ENCODE measurements around the gene CGNL1.

DNA sequence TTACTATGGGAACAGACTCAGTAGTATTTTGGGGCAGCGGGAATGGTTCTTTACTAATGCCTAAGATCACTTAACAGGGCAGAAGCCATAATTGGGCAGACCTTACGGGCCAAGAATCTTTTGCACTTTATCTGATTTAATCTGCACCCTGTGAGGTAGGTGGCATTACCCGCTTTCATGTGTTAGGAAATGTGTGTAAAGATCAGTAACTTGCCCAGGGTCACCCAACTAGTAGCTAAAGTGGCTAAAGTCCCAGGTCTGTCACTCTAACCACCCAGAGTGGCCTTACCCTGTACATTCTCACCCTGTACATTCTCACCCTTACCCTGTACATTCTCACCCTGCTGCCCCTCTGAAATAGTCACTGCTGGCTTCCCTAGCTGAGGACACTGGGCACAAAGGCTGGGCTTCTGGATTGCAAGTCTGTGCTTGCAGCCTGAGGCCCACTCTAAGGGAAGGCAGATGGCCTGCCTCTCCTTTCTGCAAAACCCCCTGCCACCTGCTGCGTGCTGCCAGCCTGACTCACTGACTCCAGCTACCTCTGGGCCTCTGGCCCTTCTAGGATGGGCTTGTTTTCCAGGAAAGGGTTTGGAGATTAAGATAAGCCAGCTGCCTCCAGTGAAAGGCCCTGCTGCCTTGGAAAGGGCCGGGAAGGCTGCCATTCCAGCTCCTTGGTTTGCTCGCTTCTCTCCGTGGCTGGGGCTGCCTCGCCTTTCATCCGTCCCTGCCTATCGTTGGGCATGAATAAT, 177.9 kb downstream of the CGNL1 start:
- TF ChIP-seq, protein P1, sequence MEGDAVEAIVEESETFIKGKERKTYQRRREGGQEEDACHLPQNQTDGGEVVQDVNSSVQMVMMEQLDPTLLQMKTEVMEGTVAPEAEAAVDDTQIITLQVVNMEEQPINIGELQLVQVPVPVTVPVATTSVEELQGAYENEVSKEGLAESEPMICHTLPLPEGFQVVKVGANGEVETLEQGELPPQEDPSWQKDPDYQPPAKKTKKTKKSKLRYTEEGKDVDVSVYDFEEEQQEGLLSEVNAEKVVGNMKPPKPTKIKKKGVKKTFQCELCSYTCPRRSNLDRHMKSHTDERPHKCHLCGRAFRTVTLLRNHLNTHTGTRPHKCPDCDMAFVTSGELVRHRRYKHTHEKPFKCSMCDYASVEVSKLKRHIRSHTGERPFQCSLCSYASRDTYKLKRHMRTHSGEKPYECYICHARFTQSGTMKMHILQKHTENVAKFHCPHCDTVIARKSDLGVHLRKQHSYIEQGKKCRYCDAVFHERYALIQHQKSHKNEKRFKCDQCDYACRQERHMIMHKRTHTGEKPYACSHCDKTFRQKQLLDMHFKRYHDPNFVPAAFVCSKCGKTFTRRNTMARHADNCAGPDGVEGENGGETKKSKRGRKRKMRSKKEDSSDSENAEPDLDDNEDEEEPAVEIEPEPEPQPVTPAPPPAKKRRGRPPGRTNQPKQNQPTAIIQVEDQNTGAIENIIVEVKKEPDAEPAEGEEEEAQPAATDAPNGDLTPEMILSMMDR (conservative IDR thresholded peaks at IDR 0.05; ENCODE audit: low read length): no peak
- no peak for TF ChIP-seq EZH2phosphoT487 (IDR thresholded peaks at IDR 0.05; ENCODE audit: borderline replicate concordance)

All from Loucy (cell line).